ENCODE data around the gene TIMM23B. TPM values are rescaled to one million over a fixed set of nuclear protein-coding genes. Genes with fewer than 3 reads are reported as not detected.

The TIMM23B gene
- total RNA-seq, 3 donors from 2014 or later (not counting 1 experiment from before 2014, with no cell fraction given), result 24.9 to 37.5 (median 27.9) TPM

DNA sequence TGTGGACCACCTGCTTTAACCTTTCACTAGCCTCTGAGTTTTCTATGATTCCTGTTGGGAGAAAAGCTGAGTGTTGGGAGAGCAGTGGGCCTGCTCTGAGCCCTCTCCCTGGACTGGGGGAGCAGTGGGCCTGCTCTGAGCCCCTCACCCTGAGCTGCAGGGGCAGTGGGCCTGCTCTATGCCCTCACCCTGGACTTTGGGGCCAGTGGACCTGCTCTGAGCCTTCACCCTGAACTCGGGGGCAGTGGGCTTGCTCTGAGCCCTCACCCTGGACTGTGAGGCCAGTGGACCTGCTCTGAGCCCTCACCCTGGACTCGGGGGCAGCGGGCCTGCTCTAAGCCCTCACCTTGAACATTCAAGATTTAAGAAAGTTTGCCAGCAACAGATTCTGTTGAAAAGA is 79.8 kb downstream of the TIMM23B start:
- TF ChIP-seq, protein P1, sequence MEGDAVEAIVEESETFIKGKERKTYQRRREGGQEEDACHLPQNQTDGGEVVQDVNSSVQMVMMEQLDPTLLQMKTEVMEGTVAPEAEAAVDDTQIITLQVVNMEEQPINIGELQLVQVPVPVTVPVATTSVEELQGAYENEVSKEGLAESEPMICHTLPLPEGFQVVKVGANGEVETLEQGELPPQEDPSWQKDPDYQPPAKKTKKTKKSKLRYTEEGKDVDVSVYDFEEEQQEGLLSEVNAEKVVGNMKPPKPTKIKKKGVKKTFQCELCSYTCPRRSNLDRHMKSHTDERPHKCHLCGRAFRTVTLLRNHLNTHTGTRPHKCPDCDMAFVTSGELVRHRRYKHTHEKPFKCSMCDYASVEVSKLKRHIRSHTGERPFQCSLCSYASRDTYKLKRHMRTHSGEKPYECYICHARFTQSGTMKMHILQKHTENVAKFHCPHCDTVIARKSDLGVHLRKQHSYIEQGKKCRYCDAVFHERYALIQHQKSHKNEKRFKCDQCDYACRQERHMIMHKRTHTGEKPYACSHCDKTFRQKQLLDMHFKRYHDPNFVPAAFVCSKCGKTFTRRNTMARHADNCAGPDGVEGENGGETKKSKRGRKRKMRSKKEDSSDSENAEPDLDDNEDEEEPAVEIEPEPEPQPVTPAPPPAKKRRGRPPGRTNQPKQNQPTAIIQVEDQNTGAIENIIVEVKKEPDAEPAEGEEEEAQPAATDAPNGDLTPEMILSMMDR (IDR thresholded peaks at IDR 0.05), result no peak
- Mint-ChIP-seq H3K27ac (no peak overlapping the region), H3K36me3 (no peaks in the 10 kb centered on the region), H3K4me3 (no peak overlapping the region), H3K27me3 (ENCODE audit: low read depth in 2 of 2) (peaks cover 15 to 24% of the 10 kb centered on the region in 2 donors), H3K9me3 (no peaks in the 10 kb centered on the region), H3K4me1 (no peaks in the 10 kb centered on the region)
- ATAC-seq (no peak), DNase-seq (no peak)
- WGBS (ENCODE audit: insufficient coverage), result 81% methylated on average over 3 of the region's 3 CpGs
- Histone ChIP-seq H3K36me3 (ENCODE audit: control insufficient read depth, insufficient read depth, low read length) (no peaks in the 10 kb centered on the region), H3K4me1 (ENCODE audit: control insufficient read depth, insufficient read depth, low read length) (no peaks in the 10 kb centered on the region), H3K9me3 (ENCODE audit: control insufficient read depth, insufficient read depth, low read length) (no peaks in the 10 kb centered on the region), H3K27ac (ENCODE audit: low read length) (no peak overlapping the region), H3K4me3 (ENCODE audit: low read length) (no peak overlapping the region), H3K27me3 (ENCODE audit: control insufficient read depth, insufficient read depth, low read length) (peaks cover 5% of the 10 kb centered on the region)
- intact Hi-C loops (cut with micrococcal nuclease), result no loop called here

Other genes with a start within 250 kb of the TIMM23B start
- not detected for gene OGDHL, start 179.7 kb upstream of the TIMM23B start, total RNA-seq
- 10 to 100 TPM; 26.2 to 35.2 (median 34.9) TPM for gene PARG, start within 50 bp of the TIMM23B start, total RNA-seq
- 10 to 100 TPM; 11.7 to 25.8 (median 20.0) TPM for gene AGAP6, start 46.4 kb downstream of the TIMM23B start, total RNA-seq
- gene WASHC2A, start 125.9 kb downstream of the TIMM23B start, total RNA-seq, result 10 to 100 TPM; 58.8 to 69.7 (median 60.2) TPM

All from natural killer cell (primary cell).